CD14-positive monocyte (primary cell): Measurements from ENCODE around the gene ZNF391. TPM values are rescaled to one million over a fixed set of nuclear protein-coding genes. Genes with fewer than 3 reads are reported as not detected.

Source experiments
- DNase-seq, 3 donors: peaks; one replicate each; pipeline ENCODE4 v3.0.0-alpha.2; 2011 to 2022
- H2AFZ ChIP-seq: 2 replicates; pipeline ENCODE4 v1.6.0; 2012; ENCODE audit warnings: mild to moderate bottlenecking, low read depth, low read length, inconsistent platforms; ENCODE audit not compliant: insufficient read depth, poor library complexity, severe bottlenecking
- H3K27ac ChIP-seq, 2 donors: 1 replicate in 1 of 2; 2 replicates in 1 of 2; pipeline ENCODE4 v1.5.1; 2012 to 2013; ENCODE audit warnings: low read length in 2 of 2, control low read depth in 1 of 2, inconsistent platforms in 1 of 2, low read depth in 1 of 2, mild to moderate bottlenecking in 1 of 2
- H3K27me3 ChIP-seq, 2 donors: one replicate each; pipeline versions ENCODE4 v1.6.0 to v1.6.1; 2011 to 2013; ENCODE audit warnings: low read length in 2 of 2; ENCODE audit not compliant: control insufficient read depth in 2 of 2, insufficient read depth in 2 of 2
- H3K36me3 ChIP-seq, 2 donors: replicated peaks in 1 of 2; 1 replicate in 1 of 2; 2 replicates in 1 of 2; pipeline versions ENCODE4 v1.5.1 to v1.6.1; 2012 to 2013; ENCODE audit warnings: low read length in 2 of 2, control low read depth in 1 of 2, inconsistent platforms in 1 of 2, mild to moderate bottlenecking in 1 of 2; ENCODE audit not compliant: insufficient read depth in 2 of 2, control insufficient read depth in 1 of 2
- H3K4me1 ChIP-seq, 2 donors: 1 replicate in 1 of 2; 2 replicates in 1 of 2; pipeline versions ENCODE4 v1.5.1 to v1.6.1; 2012 to 2013; ENCODE audit warnings: low read length in 2 of 2, control low read depth in 1 of 2, inconsistent platforms in 1 of 2, mild to moderate bottlenecking in 1 of 2, moderate library complexity in 1 of 2; ENCODE audit not compliant: insufficient read depth in 2 of 2, control insufficient read depth in 1 of 2
- H3K4me2 ChIP-seq: replicated peaks from 2 replicates; pipeline ENCODE3; 2012; ENCODE audit warnings: low read length, moderate library complexity, mild to moderate bottlenecking; ENCODE audit not compliant: poor library complexity, severe bottlenecking; ENCODE audit errors: extremely low read depth
- H3K4me3 ChIP-seq, 3 experiments: fragments of 200-600 bp in 1 of 3; sonication (generic) in 1 of 3; replicated peaks in 1 of 3; 1 replicate in 2 of 3; 2 replicates in 1 of 3; pipeline ENCODE4 v1.5.1; 2011 to 2013; ENCODE audit warnings: low read length in 3 of 3, mild to moderate bottlenecking in 3 of 3, control low read depth in 2 of 3, low read depth in 2 of 3, inconsistent platforms in 1 of 3, moderate library complexity in 1 of 3
- H3K79me2 ChIP-seq: 2 replicates; pipeline ENCODE4 v1.6.0; 2012; ENCODE audit warnings: mild to moderate bottlenecking, control low read depth, inconsistent platforms, low read length, moderate library complexity; ENCODE audit not compliant: insufficient read depth
- H3K9ac ChIP-seq: 2 replicates; pipeline ENCODE4 v1.6.0; 2017; ENCODE audit warnings: low read length, mild to moderate bottlenecking; ENCODE audit not compliant: insufficient read depth, poor library complexity, severe bottlenecking
- H3K9me3 ChIP-seq, 2 donors: replicated peaks in 1 of 2; 1 replicate in 1 of 2; 2 replicates in 1 of 2; pipeline versions ENCODE4 v1.5.1 to v1.6.1; 2012 to 2013; ENCODE audit warnings: low read length in 2 of 2, control low read depth in 1 of 2; ENCODE audit not compliant: control insufficient read depth in 1 of 2, insufficient read depth in 1 of 2
- H4K20me1 ChIP-seq: 2 replicates; pipeline ENCODE4 v1.6.0; 2012; ENCODE audit warnings: mild to moderate bottlenecking, low read length, control low read depth, moderate library complexity; ENCODE audit not compliant: insufficient read depth
- H3K27ac Mint-ChIP-seq, 7 donors: one replicate each; pipeline ENCODE4 v1.8.0; 2020; ENCODE audit warnings: mild to moderate bottlenecking in 7 of 7, mixed read lengths in 7 of 7, moderate library complexity in 6 of 7, inconsistent platforms in 2 of 7
- H3K27me3 Mint-ChIP-seq, 3 donors: one replicate each; pipeline ENCODE4 v1.8.0; 2021 to 2022; ENCODE audit warnings: low read depth in 3 of 3, mild to moderate bottlenecking in 3 of 3, mixed read lengths in 3 of 3, moderate library complexity in 3 of 3, inconsistent platforms in 1 of 3
- H3K36me3 Mint-ChIP-seq, 2 donors: one replicate each; pipeline ENCODE4 v1.8.0; 2020; ENCODE audit warnings: mixed read lengths in 2 of 2, inconsistent platforms in 1 of 2, mild to moderate bottlenecking in 1 of 2
- H3K4me1 Mint-ChIP-seq: one replicate; pipeline ENCODE4 v1.8.0; 2020; ENCODE audit warnings: mild to moderate bottlenecking, mixed read lengths
- H3K4me3 Mint-ChIP-seq, 2 donors: one replicate each; pipeline ENCODE4 v1.8.0; 2020; ENCODE audit warnings: mild to moderate bottlenecking in 2 of 2, mixed read lengths in 2 of 2, moderate library complexity in 1 of 2
- H3K9me3 Mint-ChIP-seq, 7 donors: one replicate each; pipeline ENCODE4 v1.8.0; 2020 to 2022; ENCODE audit warnings: mixed read lengths in 7 of 7, mild to moderate bottlenecking in 6 of 7, moderate library complexity in 6 of 7, inconsistent platforms in 2 of 7
- CTCF ChIP-seq: fragments of 200-600 bp; IDR thresholded peaks from one replicate; pipeline ENCODE4 v1.8.0; 2022; ENCODE audit warnings: antibody characterized with exemption, mild to moderate bottlenecking
- WGBS: methylation state at CpG from one replicate; pipeline ENCODE4 v1.1.5; 2013; ENCODE audit warnings: missing lambda C conversion rate; ENCODE audit not compliant: insufficient coverage; 5-methylcytosine and 5-hydroxymethylcytosine counted together
- intact Hi-C, 2 donors: fragments of 100-400 bp; cut with micrococcal nuclease; formaldehyde crosslinking; loops; one replicate each; pipeline versions ENCODE4 v1.15.0 to v1.15.1; 2023
- polyA plus RNA-seq, 3 donors: library from polyadenylated mRNA; depleted of rRNA in 1 of 3; unstranded in 2 of 3; stranded (reverse) in 1 of 3; fragments of 300-500 nt in 2 of 3; fragments of >200 nt in 1 of 3; fragmentation: Illumina TruSeq in 2 of 3; gene quantifications; 1 replicate in 2 of 3; 2 replicates in 1 of 3; pipeline ENCODE4 v1.2.3, GENCODE V29; 2012 to 2021

Gene ZNF391
- polyA plus RNA-seq, 3 donors: 0.07 to 0.17 TPM; not detected in 1

GRCh38 chr6:27368202-27368601 lies 20.4 kb upstream of the ZNF391 start:
- Histone ChIP-seq H3K9ac (no peak overlapping the region), H3K4me3 (no peak overlapping the region), H3K4me1 (no peaks in the 10 kb centered on the region), H2AFZ (no peak overlapping the region), H3K36me3 (no peaks in the 10 kb centered on the region), H4K20me1 (no peaks in the 10 kb centered on the region), H3K27me3 (peaks cover 0 to 3% of the 10 kb centered on the region in 2 donors), H3K27ac (no peak overlapping the region), H3K4me2 (no peak overlapping the region), H3K79me2 (no peaks in the 10 kb centered on the region), H3K9me3 (peaks cover 24 to 27% of the 10 kb centered on the region in 2 donors)
- no peak for DNase-seq
- no peak for TF ChIP-seq CTCF
- Mint-ChIP-seq H3K27ac (no peak overlapping the region), H3K27me3 (peaks cover 1 to 5% (median 4%) of the 10 kb centered on the region in 3 donors), H3K9me3 (peaks cover 19 to 35% (median 28%) of the 10 kb centered on the region in 7 donors), H3K4me3 (no peak overlapping the region), H3K4me1 (no peaks in the 10 kb centered on the region), H3K36me3 (no peaks in the 10 kb centered on the region)
- WGBS: 100% methylated on average over 3 of the region's 5 CpGs
- intact Hi-C loops: no loop called here

- Mint-ChIP-seq H3K4me1 (peaks cover 13% of the 10 kb centered on the region), H3K36me3 (peaks cover 0 to 4% of the 10 kb centered on the region in 2 donors), H3K27ac (no peak overlapping the region), H3K4me3 (no peak overlapping the region), H3K9me3 (peaks cover 18 to 48% (median 38%) of the 10 kb centered on the region in 7 donors), H3K27me3 (peaks cover 19 to 26% (median 21%) of the 10 kb centered on the region in 3 donors)
- Histone ChIP-seq H3K4me3 (no peak overlapping the region), H3K79me2 (no peaks in the 10 kb centered on the region), H3K9ac (no peak overlapping the region), H4K20me1 (no peaks in the 10 kb centered on the region), H3K4me1 (peaks cover 6 to 13% of the 10 kb centered on the region in 2 donors), H2AFZ (no peak overlapping the region), H3K27ac (no peak overlapping the region), H3K4me2 (no peak overlapping the region), H3K9me3 (peaks cover 26 to 29% of the 10 kb centered on the region in 2 donors), H3K36me3 (no peaks in the 10 kb centered on the region), H3K27me3 (peaks cover 5 to 24% of the 10 kb centered on the region in 2 donors)
- WGBS: no CpG with 5 or more reads among the region's 4 CpGs
- no peak for DNase-seq
- intact Hi-C loops: no loop called here
- no peak for TF ChIP-seq CTCF
These were observed 18.2 kb upstream of the ZNF391 start for GRCh38 chr6:27370391-27370790.
